ENCODE measurements around the gene CCNE1. TPM values are rescaled to one million over a fixed set of nuclear protein-coding genes. Genes with fewer than 3 reads are reported as not detected.

Gene CCNE1
- 1 to 10 TPM; 8.3 to 10.0 (median 9.4) TPM for polyA plus RNA-seq (ENCODE audit: insufficient read length in 4 of 4)

GRCh38 chr19:29811125-29812079, at the start of gene CCNE1:
CCNE1 (plus strand) TSS chr19:29811991; CDS start chr19:29812556, 565 bp downstream.
- peak; percentile 67 to 80 (median 71) for DNase-seq (ENCODE audit: low read depth in 4 of 4, low spot score in 3 of 4)

DNA sequence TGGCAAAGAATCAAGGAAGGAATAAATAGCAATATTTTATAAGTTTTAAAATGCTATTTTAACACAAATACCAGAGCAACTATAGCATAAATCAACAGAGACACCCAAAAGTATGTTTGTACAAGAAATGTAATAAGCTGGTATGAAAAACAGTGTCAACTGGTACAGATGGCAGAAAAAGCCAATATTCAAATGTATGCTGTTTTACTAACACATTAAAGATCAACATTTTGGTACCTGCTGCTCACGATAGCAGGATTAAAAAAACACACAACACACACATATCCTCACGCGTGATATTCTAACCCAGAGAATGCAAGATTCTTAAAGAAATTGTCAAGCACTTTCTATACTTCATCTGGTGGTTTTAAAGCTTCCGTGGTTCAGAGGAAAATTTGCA, 48.6 kb upstream of the CCNE1 start:
- no peak for DNase-seq (ENCODE audit: low read depth in 4 of 4, low spot score in 3 of 4)

DNA sequence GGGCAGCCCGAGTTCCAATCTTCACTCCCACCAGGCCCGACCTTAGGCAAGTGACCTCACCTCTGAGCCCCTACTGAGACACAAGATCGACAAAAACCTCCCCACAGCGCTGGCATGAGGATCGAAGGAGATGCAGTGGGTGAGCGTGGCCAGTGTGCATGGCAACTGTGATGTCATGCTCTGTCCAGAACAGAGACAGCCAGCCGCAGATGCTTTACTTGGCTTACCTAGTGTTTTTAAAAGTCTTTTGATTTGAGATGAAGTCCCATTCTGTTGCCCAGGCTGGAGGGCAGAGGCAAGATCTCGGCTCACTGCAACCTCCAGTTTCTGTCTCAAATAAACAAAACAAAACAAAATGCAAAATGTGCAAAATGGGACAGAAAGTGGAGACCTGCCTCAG, 47.4 kb upstream of the CCNE1 start:
- DNase-seq (ENCODE audit: low read depth in 4 of 4, low spot score in 3 of 4): no peak

DNA sequence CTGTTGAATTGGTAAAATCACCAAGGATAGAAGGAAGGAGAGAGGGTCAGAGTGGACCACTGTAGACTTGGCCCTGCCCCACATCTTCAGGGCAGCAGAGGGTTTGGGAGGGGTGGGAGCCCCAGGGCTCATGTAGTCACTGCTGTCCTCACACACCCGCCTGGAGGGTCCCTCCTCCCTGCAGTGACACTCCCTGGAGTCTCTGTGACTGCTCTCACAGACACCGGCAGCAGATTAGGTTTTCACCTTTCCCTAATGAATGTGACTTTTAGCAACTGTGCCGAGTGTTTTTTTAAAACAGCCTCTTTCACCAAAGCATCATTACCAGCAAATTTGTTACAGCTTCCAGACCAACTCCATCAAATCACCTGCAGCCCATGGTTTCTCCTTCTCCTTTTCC, 45.7 kb upstream of the CCNE1 start:
- DNase-seq (ENCODE audit: low read depth in 4 of 4, low spot score in 3 of 4): no peak

- no peak for DNase-seq (ENCODE audit: low read depth in 4 of 4, low spot score in 3 of 4)
These were observed 44.6 kb upstream of the CCNE1 start for GRCh38 chr19:29767039-29767735.

DNA sequence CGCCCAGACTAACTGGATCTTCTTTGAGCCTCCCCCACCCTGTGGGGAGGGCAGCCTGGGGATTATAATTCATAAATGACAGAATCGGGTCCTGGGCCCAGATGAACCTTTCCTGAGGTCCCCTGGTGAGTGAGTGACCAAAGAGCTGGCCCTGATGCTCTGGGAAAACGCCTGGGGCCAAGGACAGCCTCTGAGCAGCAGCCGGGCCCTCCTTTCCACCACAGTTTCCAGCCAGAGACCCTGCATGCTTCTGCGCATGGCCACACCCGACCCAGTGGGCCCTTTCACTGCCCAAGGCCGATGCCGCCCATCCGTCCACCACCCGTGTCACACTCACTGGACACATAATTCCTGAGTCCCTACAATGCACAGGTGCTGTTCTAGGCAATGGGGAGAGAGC, 43.6 kb upstream of the CCNE1 start:
- DNase-seq (ENCODE audit: low read depth in 4 of 4, low spot score in 3 of 4): no peak

DNA sequence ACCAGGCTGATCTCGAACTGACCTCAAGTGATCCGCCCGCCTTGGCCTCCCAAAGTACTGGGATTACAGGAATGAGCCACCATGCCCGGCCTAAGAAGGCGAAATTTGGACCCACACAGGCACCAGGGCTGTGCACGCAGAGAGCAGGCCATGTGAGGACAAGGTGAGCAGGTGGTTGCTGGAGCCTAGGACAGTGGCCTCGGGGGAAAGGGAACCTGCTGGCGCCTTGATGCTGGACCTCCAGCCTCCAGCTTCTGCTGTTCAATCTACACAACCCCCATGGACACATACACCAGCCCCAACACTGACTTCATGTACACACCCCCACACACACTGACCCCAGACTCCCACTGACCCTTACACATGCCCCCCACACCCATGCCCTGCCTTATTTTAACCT, 41.8 kb upstream of the CCNE1 start:
- no peak for DNase-seq (ENCODE audit: low read depth in 4 of 4, low spot score in 3 of 4)

DNA sequence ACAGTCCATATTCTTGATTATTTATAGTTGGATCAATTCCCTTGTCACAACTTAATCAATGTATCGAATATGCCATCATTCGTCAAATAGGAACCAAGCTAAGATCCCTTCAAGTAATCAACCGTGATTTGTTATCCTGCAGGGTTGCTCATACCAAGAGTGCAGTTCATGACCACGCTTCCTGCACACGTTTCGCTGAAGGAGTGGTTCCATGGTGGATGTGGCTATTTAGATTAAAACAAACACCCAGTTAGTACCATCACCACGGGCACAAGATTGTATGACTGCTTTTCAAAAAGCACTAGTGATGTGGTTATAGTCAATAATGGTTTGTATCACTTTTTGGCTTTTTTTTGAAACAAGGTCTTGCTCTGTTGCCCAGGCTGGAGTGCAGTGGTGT, 41.1 kb upstream of the CCNE1 start:
- no peak for DNase-seq (ENCODE audit: low read depth in 4 of 4, low spot score in 3 of 4)

- peak in 3 of 4 donors; percentile 33 to 41 (median 33) for DNase-seq (ENCODE audit: low read depth in 4 of 4, low spot score in 3 of 4)
These were observed 39.9 kb upstream of the CCNE1 start for GRCh38 chr19:29771708-29772414.

DNA sequence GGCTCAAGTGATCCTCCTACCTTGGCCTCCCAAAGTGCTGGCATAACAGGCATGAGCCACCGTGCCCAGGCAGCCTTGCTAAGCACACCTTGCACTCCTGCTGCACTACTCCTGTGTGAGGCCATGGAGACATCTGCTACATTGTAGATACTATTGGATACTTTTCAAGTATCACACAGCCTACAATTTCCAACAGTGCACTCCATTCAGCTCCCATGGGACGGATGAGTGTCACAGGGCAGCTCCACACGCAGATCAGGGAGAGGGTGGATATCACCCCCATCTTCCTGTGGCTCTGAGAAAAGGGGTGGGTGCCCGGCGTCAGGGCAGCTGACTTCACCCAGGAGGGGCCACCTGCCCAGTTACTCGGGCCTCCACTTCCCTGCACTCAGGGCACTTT, 39.1 kb upstream of the CCNE1 start:
- no peak for DNase-seq (ENCODE audit: low read depth in 4 of 4, low spot score in 3 of 4)

- DNase-seq (ENCODE audit: low read depth in 4 of 4, low spot score in 3 of 4): no peak
These were observed 38.6 kb upstream of the CCNE1 start for GRCh38 chr19:29773141-29773540.

DNA sequence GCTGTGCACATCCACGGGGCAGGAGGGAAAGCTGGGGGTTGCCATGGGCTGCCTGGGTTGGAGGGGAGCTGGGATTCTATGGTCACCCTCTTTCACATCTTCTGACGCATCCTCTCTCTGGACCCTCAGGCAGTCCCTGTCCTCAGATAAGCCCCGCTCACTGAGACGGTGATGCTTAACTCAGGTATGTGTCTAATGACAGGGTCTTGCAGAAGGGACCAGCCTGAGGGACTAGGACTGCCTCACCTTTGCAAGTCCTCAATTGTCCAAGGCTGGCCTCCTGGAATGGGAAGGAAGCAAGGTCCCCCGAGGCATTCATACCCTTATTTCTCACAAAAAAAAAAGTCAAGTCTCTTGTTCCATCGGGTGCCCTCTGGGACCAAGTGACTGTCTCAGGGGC, 37.7 kb upstream of the CCNE1 start:
- DNase-seq (ENCODE audit: low read depth in 4 of 4, low spot score in 3 of 4): no peak

- no peak for DNase-seq (ENCODE audit: low read depth in 4 of 4, low spot score in 3 of 4)
These were observed 33.9 kb upstream of the CCNE1 start for GRCh38 chr19:29777781-29778309.

GRCh38 chr19:29779921-29780320, 31.9 kb upstream of the CCNE1 start:
- no peak for DNase-seq (ENCODE audit: low read depth in 4 of 4, low spot score in 3 of 4)

DNA sequence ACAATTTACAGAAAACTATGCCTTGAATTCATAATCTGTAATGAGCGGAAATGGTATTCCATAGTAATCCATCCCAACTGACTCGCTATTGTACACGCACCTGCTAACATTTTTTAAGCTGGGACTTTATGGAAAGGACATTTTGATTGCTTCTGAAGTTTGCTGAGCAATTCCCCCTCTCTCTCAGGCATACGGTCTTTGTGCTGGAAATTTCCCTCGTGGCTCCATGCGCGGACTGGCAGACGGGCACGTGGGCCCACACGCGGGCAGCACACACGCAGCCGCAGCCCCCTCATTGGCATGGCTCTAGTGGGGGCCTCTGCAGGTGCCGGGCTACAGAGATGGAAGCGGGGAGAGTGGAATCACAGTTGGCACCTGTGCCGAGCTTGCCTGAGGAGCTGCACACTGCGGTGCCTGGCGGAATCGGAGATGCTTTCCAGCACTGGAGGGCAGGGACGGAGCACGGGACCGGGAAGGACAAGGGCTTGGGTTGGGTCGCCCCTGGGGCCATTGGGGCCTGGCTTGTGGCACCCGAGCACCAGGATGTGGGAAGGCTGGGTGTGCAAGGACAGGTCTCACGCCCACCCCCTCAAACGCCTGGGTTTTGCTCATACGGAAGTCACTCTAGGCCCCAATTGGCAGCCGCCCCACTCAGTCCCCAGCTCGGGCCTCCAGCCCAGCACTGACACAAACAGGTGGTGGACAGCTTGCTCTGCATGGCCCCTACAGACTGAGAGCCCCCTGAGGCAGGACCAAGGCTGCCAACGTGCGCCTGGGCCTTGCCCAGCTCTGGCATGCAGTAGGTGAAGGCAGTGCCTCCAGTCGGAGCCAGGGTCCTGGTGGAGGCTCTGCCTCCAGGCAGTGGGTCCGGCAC, 30.2 kb upstream of the CCNE1 start:
- DNase-seq (ENCODE audit: low read depth in 4 of 4, low spot score in 3 of 4): no peak

GRCh38 chr19:29782260-29782580, 29.6 kb upstream of the CCNE1 start:
- DNase-seq (ENCODE audit: low read depth in 4 of 4, low spot score in 3 of 4): no peak

DNA sequence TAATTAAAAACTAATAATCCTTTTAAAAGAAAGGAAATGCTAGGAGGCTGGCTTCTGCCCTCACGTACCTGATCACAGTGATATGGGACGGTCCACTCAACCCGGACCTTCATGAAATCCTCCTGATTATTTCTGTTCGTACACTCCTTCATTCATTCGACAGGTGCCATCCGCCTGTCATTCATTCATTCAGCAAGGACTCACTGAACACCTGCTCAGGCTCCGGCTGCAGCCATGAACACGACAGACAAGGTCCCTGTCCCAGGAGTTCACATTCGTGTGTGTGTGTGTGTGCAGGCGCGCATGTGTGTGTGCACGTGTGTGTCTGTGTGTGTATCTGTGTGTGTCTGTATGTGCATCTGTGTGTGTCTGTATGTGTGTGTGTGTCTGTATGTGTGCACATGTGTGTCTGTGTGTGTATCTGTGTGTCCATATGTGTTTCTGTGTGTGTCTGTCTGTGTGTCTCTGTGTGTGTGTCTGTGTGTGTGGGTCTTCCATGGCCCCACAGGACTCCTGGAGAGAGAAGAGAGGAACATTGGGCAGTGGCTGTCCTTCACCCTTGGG, 28.1 kb upstream of the CCNE1 start:
- no peak for DNase-seq (ENCODE audit: low read depth in 4 of 4, low spot score in 3 of 4)

- no peak for DNase-seq (ENCODE audit: low read depth in 4 of 4, low spot score in 3 of 4)
These were observed 27.1 kb upstream of the CCNE1 start for GRCh38 chr19:29784598-29785223.

GRCh38 chr19:29785360-29785759, 26.4 kb upstream of the CCNE1 start:
- DNase-seq (ENCODE audit: low read depth in 4 of 4, low spot score in 3 of 4): no peak
